ENCODE data around the gene GKN1. TPM values are rescaled to one million over a fixed set of nuclear protein-coding genes. Genes with fewer than 3 reads are reported as not detected.

GKN1 gene
- total RNA-seq, 1 experiment from 2014 or later, result not detected

Other genes with a start within 250 kb of the GKN1 start
- gene ARHGAP25, start 239.8 kb upstream of the GKN1 start, total RNA-seq (2014; rRNA removed; shearing (Covaris generic)), result not detected in 2 replicates
- not detected in 2 replicates for gene BMP10, start 103.2 kb upstream of the GKN1 start, total RNA-seq (2014; rRNA removed; shearing (Covaris generic))
- gene GKN2, start 21.7 kb upstream of the GKN1 start, total RNA-seq (2014; rRNA removed; shearing (Covaris generic)), result not detected in 2 replicates
- gene ANTXR1, start 38.5 kb downstream of the GKN1 start, total RNA-seq (2014; rRNA removed; shearing (Covaris generic)), result not detected in 2 replicates